ENCODE measurements around the gene GNB1.

Gene GNB1

GRCh38 chr1:1907098-1907736 is 16.3 kb upstream of the GNB1 start:
- DNase-seq = no peak

- DNase-seq = no peak
Measured at GRCh38 chr1:1906185-1907097, 15.6 kb upstream of the GNB1 start.

GRCh38 chr1:1903224-1903623 is 12.3 kb upstream of the GNB1 start:
- DNase-seq = no peak

- no peak for DNase-seq
Measured at GRCh38 chr1:1901641-1902294, 10.9 kb upstream of the GNB1 start.

GRCh38 chr1:1900883-1901640 is 10.2 kb upstream of the GNB1 start:
- DNase-seq = no peak

GRCh38 chr1:1899967-1900327 is 9.1 kb upstream of the GNB1 start:
- no peak for DNase-seq

- DNase-seq = peak; percentile 37
Measured at GRCh38 chr1:1899266-1899966, 8.5 kb upstream of the GNB1 start.

GRCh38 chr1:1898246-1898933 is 7.5 kb upstream of the GNB1 start:
- no peak for DNase-seq

- DNase-seq = no peak
Measured at GRCh38 chr1:1895456-1896336, 4.8 kb upstream of the GNB1 start.

- DNase-seq = no peak
Measured at GRCh38 chr1:1895060-1895418, 4.2 kb upstream of the GNB1 start.

GRCh38 chr1:1894354-1895059 is 3.6 kb upstream of the GNB1 start:
- no peak for DNase-seq

- DNase-seq = no peak
Measured at GRCh38 chr1:1893997-1894353, 3.1 kb upstream of the GNB1 start.

- DNase-seq = no peak
Measured at GRCh38 chr1:1893291-1893985, 2.6 kb upstream of the GNB1 start.

- DNase-seq = no peak
Measured at GRCh38 chr1:1892763-1893120, 1.9 kb upstream of the GNB1 start.

GRCh38 chr1:1892079-1892762 is 1.3 kb upstream of the GNB1 start:
- DNase-seq = no peak

- peak; percentile 13 for DNase-seq
Measured at GRCh38 chr1:1891349-1892078, 627 bp upstream of the GNB1 start.

GRCh38 chr1:1889847-1890505 is 911 bp downstream of the GNB1 start:
- no peak for DNase-seq

All from KG1 (cell line).